GM12878 (cell line): ENCODE results near the gene NLRP9. TPM values are rescaled to one million over a fixed set of nuclear protein-coding genes. Genes with fewer than 3 reads are reported as not detected.

Source experiments
- ATAC-seq: fragments of 200-7000 bp; cut with Tn5 transposase; 3 replicates; pipeline ENCODE4 v1.9.1; 2020; ENCODE audit warnings: mild to moderate bottlenecking, moderate library complexity
- BruUV-seq: library from RNA; stranded (reverse); fragments of 400-500 nt; replicated peaks from 2 replicates; lab custom pipeline; 2021; lab: Mats Ljungman, UMichigan
- CTCF ChIA-PET: fragments of 300-600 bp; sonication (Branson Sonifier 250); formaldehyde crosslinking; extraction: SDS; loops from one replicate; lab custom pipeline; 2021; ENCODE audit warnings: inconsistent platforms; lab: Yijun Ruan, JAX
- POLR2A ChIA-PET: fragments of 350-600 bp; formaldehyde crosslinking; extraction: SDS; loops from one replicate; lab custom pipeline; 2021; ENCODE audit warnings: inconsistent platforms; lab: Charles Lee
- RAD21 ChIA-PET: fragments of 300-600 bp; sonication (Branson Sonifier 250); formaldehyde crosslinking; loops from one replicate; lab custom pipeline; 2023; ENCODE audit warnings: antibody characterized with exemption; ENCODE audit not compliant: unreplicated experiment; lab: Charles Lee
- SMC1A ChIA-PET: fragments of 300-600 bp; sonication (Branson Sonifier 250); formaldehyde crosslinking; loops from one replicate; lab custom pipeline; 2023; ENCODE audit not compliant: unreplicated experiment, uncharacterized antibody; lab: Charles Lee
- DNase-seq: peaks from one replicate; pipeline ENCODE4 v3.0.0-alpha.2; 2011; ENCODE audit warnings: low read depth, low spot score
- FAIRE-seq: peaks from 3 replicates; lab custom pipeline; 2011; peaks lifted over from hg19 to GRCh38; lab: Jason Lieb, UNC
- H2AFZ ChIP-seq: 2 replicates; pipeline ENCODE4 v1.6.0; 2011; ENCODE audit warnings: low read depth, low read length, control low read depth; ENCODE audit not compliant: control insufficient read depth
- H3K27ac ChIP-seq: 2 replicates; pipeline ENCODE4 v1.5.1; 2011; ENCODE audit warnings: control low read depth; ENCODE audit not compliant: control insufficient read depth, insufficient read depth
- H3K27me3 ChIP-seq, 2 experiments: replicated peaks in 1 of 2; 2 replicates each; pipeline versions ENCODE4 v1.6.0 to v1.6.1; 2011; ENCODE audit warnings: low read length in 1 of 2; ENCODE audit not compliant: control insufficient read depth in 2 of 2, insufficient read depth in 2 of 2
- H3K36me3 ChIP-seq, 2 experiments: 2 replicates each; pipeline ENCODE4 v1.5.1; 2011; ENCODE audit warnings: low read length in 1 of 2; ENCODE audit not compliant: control insufficient read depth in 2 of 2, insufficient read depth in 2 of 2
- H3K4me1 ChIP-seq: 2 replicates; pipeline ENCODE4 v1.6.1; 2011; ENCODE audit warnings: mild to moderate bottlenecking, low read length, moderate library complexity, mixed read lengths; ENCODE audit not compliant: control insufficient read depth, insufficient read depth
- H3K4me2 ChIP-seq: 2 replicates; pipeline ENCODE4 v1.6.0; 2011; ENCODE audit warnings: control low read depth; ENCODE audit not compliant: control insufficient read depth, insufficient read depth
- H3K4me3 ChIP-seq: fragments of 200-600 bp; sonication (generic); 2 replicates; pipeline ENCODE4 v1.5.1; 2016
- H3K79me2 ChIP-seq: 2 replicates; pipeline ENCODE4 v1.6.0; 2011; ENCODE audit warnings: low read length; ENCODE audit not compliant: control insufficient read depth, insufficient read depth
- H3K9ac ChIP-seq: 2 replicates; pipeline ENCODE4 v1.8.0; 2011; ENCODE audit warnings: low read length, control low read depth, mixed read lengths; ENCODE audit not compliant: control insufficient read depth, insufficient read depth
- H3K9me3 ChIP-seq: replicated peaks from 3 replicates; pipeline ENCODE4 v1.5.1; 2011; ENCODE audit warnings: mild to moderate bottlenecking, low read length; ENCODE audit not compliant: control insufficient read depth, insufficient read depth
- H4K20me1 ChIP-seq: 2 replicates; pipeline ENCODE4 v1.6.0; 2011; ENCODE audit not compliant: control insufficient read depth, insufficient read depth
- ASH2L ChIP-seq: fragments of 300-600, 200-600 bp; sonication (generic); IDR thresholded peaks from 2 replicates; pipeline ENCODE4 v1.6.1; 2017; ENCODE audit warnings: low read depth, mild to moderate bottlenecking, borderline replicate concordance
- BACH1 ChIP-seq: fragments of 450-650 bp; IDR thresholded peaks from 2 replicates; pipeline ENCODE4 v1.6.1; 2017; ENCODE audit warnings: mild to moderate bottlenecking, borderline replicate concordance
- CEBPB ChIP-seq, 2 experiments: fragments of 150-350 bp in 1 of 2; IDR thresholded peaks; 2 replicates each; pipeline ENCODE4 v1.6.1; 2012 to 2014; ENCODE audit warnings: low read depth in 2 of 2, low read length in 2 of 2, borderline replicate concordance in 1 of 2, inconsistent platforms in 1 of 2
- TCF3 ChIP-seq: IDR thresholded peaks from 2 replicates; pipeline ENCODE4 v1.6.1; 2012; ENCODE audit warnings: low read depth, mild to moderate bottlenecking, low read length, borderline replicate concordance; ENCODE audit not compliant: insufficient read depth
- WGBS: methylation state at CpG from one replicate; pipeline ENCODE4 v1.1.6; 2016; ENCODE audit warnings: low lambda C conversion rate; ENCODE audit not compliant: insufficient replicate concordance, insufficient coverage; ENCODE audit errors: missing lambda C conversion rate; 5-methylcytosine and 5-hydroxymethylcytosine counted together
- in situ Hi-C: fragments of 300-500 bp; cut with MboI; formaldehyde crosslinking; loops from 9 replicates; pipeline ENCODE4 v1.14.3; 2018; ENCODE audit warnings: mixed read lengths
- intact Hi-C: fragments of 100-400 bp; cut with micrococcal nuclease; formaldehyde crosslinking; loops from one replicate; pipeline ENCODE4 v1.14.2; 2022; ENCODE audit not compliant: unreplicated experiment
- polyA plus RNA-seq, 11 experiments: library from polyadenylated mRNA; depleted of rRNA in 4 of 11; unstranded in 6 of 11; stranded (reverse) in 5 of 11; fragments of >200 nt; fragmentation: Nextera tagmentation in 4 of 11; fragmentation: Illumina TruSeq in 1 of 11; extraction: Ambion mirVana in 4 of 11; extraction: Trizol in 1 of 11; gene quantifications; 1 replicate in 1 of 11; 2 replicates in 10 of 11; pipeline versions ENCODE4 v1.2.1 to v1.2.3, GENCODE V29; 2011 to 2016; ENCODE audit warnings: inconsistent platforms in 2 of 11, missing spikeins in 2 of 11, low read depth in 1 of 11
- total RNA-seq, 4 experiments: library from RNA; depleted of rRNA in 3 of 4; stranded (reverse); fragments of >200 nt in 3 of 4; fragmentation: Illumina TruSeq in 1 of 4; extraction: Trizol in 1 of 4; gene quantifications; 2 replicates each; pipeline versions ENCODE4 v1.2.1 to v1.2.3, GENCODE V29; 2013 to 2021
- TF ChIP-seq, protein P1 (sequence below): fragments of 450-650 bp; formaldehyde crosslinking; IDR thresholded peaks from 2 replicates; pipeline ENCODE4 v1.4.0; 2022; ENCODE audit warnings: mild to moderate bottlenecking, moderate library complexity
- TF ChIP-seq, protein P2 (sequence below): fragments of 450-650 bp; IDR thresholded peaks from 2 replicates; pipeline ENCODE4 v1.6.1; 2017; ENCODE audit warnings: mild to moderate bottlenecking
- TF ChIP-seq, protein P3 (sequence below): IDR thresholded peaks from 2 replicates; pipeline ENCODE4 v1.6.1; 2012; ENCODE audit warnings: low read depth, low read length, improper control_type of control experiment

The NLRP9 gene
- total and polyA plus RNA-seq, 10 of the 15 experiments (the other 5 are each of a cell fraction or from before 2014, with no cell fraction given), result not detected

DNA sequence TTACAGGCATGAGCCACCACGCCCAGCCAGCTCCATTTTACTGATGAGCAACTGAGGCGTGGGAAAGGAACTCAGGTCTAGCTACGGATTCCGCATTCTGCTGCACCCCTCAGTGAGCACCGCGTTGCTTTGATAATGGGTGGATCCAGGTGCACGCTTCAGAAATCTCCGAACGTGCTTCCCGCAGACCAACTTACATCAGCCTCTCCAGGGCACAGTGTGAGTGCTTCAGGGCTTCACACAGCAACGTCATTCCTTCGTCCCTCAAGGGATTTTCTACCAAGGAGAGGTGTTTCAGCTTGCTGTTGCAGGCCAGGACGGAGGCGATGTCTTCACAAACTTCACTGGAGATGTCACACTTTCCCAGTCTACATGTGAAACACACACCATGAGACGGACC lies 21.7 kb downstream of the NLRP9 start:
- Histone ChIP-seq H3K9ac (no peak overlapping the region), H3K4me2 (no peak overlapping the region), H3K79me2 (no peaks in the 10 kb centered on the region), H3K4me1 (no peaks in the 10 kb centered on the region), H3K36me3 (no peaks in the 10 kb centered on the region), H4K20me1 (no peaks in the 10 kb centered on the region), H3K4me3 (no peak overlapping the region), H3K9me3 (no peaks in the 10 kb centered on the region; the same call in 2 of the 3 replicates), H3K27ac (no peak overlapping the region), H2AFZ (no peak overlapping the region), H3K27me3 (no peaks in the 10 kb centered on the region)
- CTCF ChIA-PET, result no interaction called here
- in situ Hi-C loops (no loop called here), intact Hi-C loops (no loop called here)
- SMC1A ChIA-PET, result no interaction called here
- TF ChIP-seq ASH2L, result no peak
- TF ChIP-seq, protein P1, sequence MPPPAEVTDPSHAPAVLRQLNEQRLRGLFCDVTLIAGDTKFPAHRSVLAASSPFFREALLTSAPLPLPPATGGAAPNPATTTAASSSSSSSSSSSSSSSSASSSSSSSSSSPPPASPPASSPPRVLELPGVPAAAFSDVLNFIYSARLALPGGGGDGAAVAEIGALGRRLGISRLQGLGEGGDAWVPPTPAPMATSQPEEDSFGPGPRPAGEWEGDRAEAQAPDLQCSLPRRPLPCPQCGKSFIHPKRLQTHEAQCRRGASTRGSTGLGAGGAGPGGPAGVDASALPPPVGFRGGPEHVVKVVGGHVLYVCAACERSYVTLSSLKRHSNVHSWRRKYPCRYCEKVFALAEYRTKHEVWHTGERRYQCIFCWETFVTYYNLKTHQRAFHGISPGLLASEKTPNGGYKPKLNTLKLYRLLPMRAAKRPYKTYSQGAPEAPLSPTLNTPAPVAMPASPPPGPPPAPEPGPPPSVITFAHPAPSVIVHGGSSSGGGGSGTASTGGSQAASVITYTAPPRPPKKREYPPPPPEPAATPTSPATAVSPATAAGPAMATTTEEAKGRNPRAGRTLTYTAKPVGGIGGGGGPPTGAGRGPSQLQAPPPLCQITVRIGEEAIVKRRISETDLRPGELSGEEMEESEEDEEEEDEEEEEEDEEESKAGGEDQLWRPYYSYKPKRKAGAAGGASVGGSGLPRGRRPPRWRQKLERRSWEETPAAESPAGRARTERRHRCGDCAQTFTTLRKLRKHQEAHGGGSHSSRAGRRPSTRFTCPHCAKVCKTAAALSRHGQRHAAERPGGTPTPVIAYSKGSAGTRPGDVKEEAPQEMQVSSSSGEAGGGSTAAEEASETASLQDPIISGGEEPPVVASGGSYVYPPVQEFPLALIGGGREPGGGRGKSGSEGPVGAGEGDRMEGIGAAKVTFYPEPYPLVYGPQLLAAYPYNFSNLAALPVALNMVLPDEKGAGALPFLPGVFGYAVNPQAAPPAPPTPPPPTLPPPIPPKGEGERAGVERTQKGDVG (CRISPR knock-in tag), result no peak
- no peak for TF ChIP-seq CEBPB (IDR thresholded peaks at IDR 0.05; ENCODE audit: borderline replicate concordance in 1 of 2, low read depth in 2 of 2, low read length in 2 of 2)
- no peak for TF ChIP-seq BACH1
- TF ChIP-seq, protein P2, sequence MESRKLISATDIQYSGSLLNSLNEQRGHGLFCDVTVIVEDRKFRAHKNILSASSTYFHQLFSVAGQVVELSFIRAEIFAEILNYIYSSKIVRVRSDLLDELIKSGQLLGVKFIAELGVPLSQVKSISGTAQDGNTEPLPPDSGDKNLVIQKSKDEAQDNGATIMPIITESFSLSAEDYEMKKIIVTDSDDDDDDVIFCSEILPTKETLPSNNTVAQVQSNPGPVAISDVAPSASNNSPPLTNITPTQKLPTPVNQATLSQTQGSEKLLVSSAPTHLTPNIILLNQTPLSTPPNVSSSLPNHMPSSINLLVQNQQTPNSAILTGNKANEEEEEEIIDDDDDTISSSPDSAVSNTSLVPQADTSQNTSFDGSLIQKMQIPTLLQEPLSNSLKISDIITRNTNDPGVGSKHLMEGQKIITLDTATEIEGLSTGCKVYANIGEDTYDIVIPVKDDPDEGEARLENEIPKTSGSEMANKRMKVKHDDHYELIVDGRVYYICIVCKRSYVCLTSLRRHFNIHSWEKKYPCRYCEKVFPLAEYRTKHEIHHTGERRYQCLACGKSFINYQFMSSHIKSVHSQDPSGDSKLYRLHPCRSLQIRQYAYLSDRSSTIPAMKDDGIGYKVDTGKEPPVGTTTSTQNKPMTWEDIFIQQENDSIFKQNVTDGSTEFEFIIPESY, result no peak
- no peak for TF ChIP-seq TCF3
- TF ChIP-seq, protein P3, sequence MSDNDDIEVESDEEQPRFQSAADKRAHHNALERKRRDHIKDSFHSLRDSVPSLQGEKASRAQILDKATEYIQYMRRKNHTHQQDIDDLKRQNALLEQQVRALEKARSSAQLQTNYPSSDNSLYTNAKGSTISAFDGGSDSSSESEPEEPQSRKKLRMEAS, result no peak
- DNase-seq (no peak), FAIRE-seq (no peak), ATAC-seq (no peak)
- no TSS peak for BruUV-seq
- RAD21 ChIA-PET, result interaction anchor here (0.7 kb wide), 1 partner anchor 90 kb away, joined by 3 read pairs; no protein-coding TSS in a partner anchor
- POLR2A ChIA-PET, result no interaction called here
- 48% methylated on average over 15 of the region's 15 CpGs for WGBS
